Stimulated activated naive B cell treated with anti-CD40 and anti-IgM and Interleukin-4, amounts not matched to agents 10 μg/mL and 1 μg/mL and 100 μg/mL, for 72 hours (primary cell): ENCODE data around the gene CHN2.
"Not testable (repeated sequence)": the region's sequence is repeated elsewhere in the genome, so short reads cannot be mapped to it uniquely, and the experiment has no call there.

Source experiments
- ATAC-seq, 2 donors: fragments of 150-1000 bp; cut with Tn5 transposase; replicated peaks; 2 replicates each; pipeline ENCODE4 v1.10.0; 2021; ENCODE audit warnings: moderate library complexity in 1 of 2
- DNase-seq: peaks from one replicate; pipeline ENCODE4 v3.0.0; 2021
- H3K27ac Mint-ChIP-seq: one replicate; pipeline ENCODE4 v1.8.0; 2022; ENCODE audit warnings: mild to moderate bottlenecking, mixed read lengths
- H3K27me3 Mint-ChIP-seq, 2 donors: one replicate each; pipeline ENCODE4 v1.8.0; 2022; ENCODE audit warnings: mixed read lengths in 2 of 2
- H3K36me3 Mint-ChIP-seq, 2 donors: one replicate each; pipeline ENCODE4 v1.8.0; 2022; ENCODE audit warnings: mixed read lengths in 2 of 2, mild to moderate bottlenecking in 1 of 2
- H3K4me1 Mint-ChIP-seq, 2 donors: one replicate each; pipeline ENCODE4 v1.8.0; 2022; ENCODE audit warnings: mixed read lengths in 2 of 2, mild to moderate bottlenecking in 1 of 2
- H3K4me3 Mint-ChIP-seq, 2 donors: one replicate each; pipeline ENCODE4 v1.8.0; 2022; ENCODE audit warnings: mild to moderate bottlenecking in 2 of 2, mixed read lengths in 2 of 2, moderate library complexity in 1 of 2
- H3K9me3 Mint-ChIP-seq, 2 donors: one replicate each; pipeline ENCODE4 v1.8.0; 2022; ENCODE audit warnings: mixed read lengths in 2 of 2, mild to moderate bottlenecking in 1 of 2

CHN2 gene

GRCh38 chr7:29196191-29196590, 1.6 kb downstream of the CHN2 start:
- no peaks in the 10 kb centered on the region for H3K36me3 Mint-ChIP-seq
- peaks cover 12 to 32% of the 10 kb centered on the region in 2 donors for H3K4me1 Mint-ChIP-seq
- peak overlapping the region in 1 of 2 donors; percentile 32 for H3K4me3 Mint-ChIP-seq
- H3K9me3 Mint-ChIP-seq: no peaks in the 10 kb centered on the region
- H3K27me3 Mint-ChIP-seq: peaks cover 58 to 78% of the 10 kb centered on the region in 2 donors
- H3K27ac Mint-ChIP-seq: no peak overlapping the region
- ATAC-seq (peak; percentile 61 to 75), DNase-seq (no peak)

GRCh38 chr7:29196971-29197595, 2.5 kb downstream of the CHN2 start:
- no peak overlapping the region for H3K4me3 Mint-ChIP-seq
- peaks cover 12 to 32% of the 10 kb centered on the region in 2 donors for H3K4me1 Mint-ChIP-seq
- ATAC-seq: no peak
- H3K36me3 Mint-ChIP-seq: no peaks in the 10 kb centered on the region
- no peaks in the 10 kb centered on the region for H3K9me3 Mint-ChIP-seq
- DNase-seq: no peak
- no peak overlapping the region for H3K27ac Mint-ChIP-seq
- peaks cover 54 to 72% of the 10 kb centered on the region in 2 donors for H3K27me3 Mint-ChIP-seq

- Mint-ChIP-seq H3K4me1 (peaks cover 12 to 37% of the 10 kb centered on the region in 2 donors), H3K9me3 (no peaks in the 10 kb centered on the region)
- no peak for ATAC-seq
Observed at GRCh38 chr7:29197916-29198315, 3.3 kb downstream of the CHN2 start.

DNA sequence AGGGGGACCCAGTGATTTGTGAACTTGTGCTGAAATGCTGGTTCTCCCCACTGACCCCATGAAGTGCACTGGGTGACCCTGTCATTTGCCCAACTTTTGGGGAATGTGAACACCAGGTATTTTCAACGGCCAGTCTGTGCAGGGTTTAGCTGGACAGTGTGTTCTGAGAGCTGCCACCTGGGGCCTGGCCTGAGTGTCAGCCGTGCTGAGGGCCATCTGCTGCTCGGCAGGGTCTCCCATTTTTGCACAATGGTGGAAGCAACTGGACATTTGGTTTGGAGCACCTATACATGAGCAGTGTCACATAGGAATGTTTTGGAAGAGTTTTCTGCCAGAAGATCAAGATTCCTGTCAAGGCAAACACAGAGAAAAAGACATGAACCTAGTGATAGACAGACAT, 5.2 kb downstream of the CHN2 start:
- H3K9me3 Mint-ChIP-seq: no peaks in the 10 kb centered on the region
- H3K4me3 Mint-ChIP-seq: no peak overlapping the region
- no peak for DNase-seq
- H3K4me1 Mint-ChIP-seq: peaks cover 11 to 29% of the 10 kb centered on the region in 2 donors
- no peak overlapping the region for H3K27ac Mint-ChIP-seq
- H3K36me3 Mint-ChIP-seq: no peaks in the 10 kb centered on the region
- peaks cover 32 to 45% of the 10 kb centered on the region in 2 donors for H3K27me3 Mint-ChIP-seq
- ATAC-seq: no peak

More at GRCh38 chr7:29197916-29198315, 3.3 kb downstream of the CHN2 start:
- no peak for DNase-seq
- H3K27me3 Mint-ChIP-seq: peaks cover 47 to 63% of the 10 kb centered on the region in 2 donors
- H3K4me3 Mint-ChIP-seq: no peak overlapping the region
- no peak overlapping the region for H3K27ac Mint-ChIP-seq
- H3K36me3 Mint-ChIP-seq: no peaks in the 10 kb centered on the region

DNA sequence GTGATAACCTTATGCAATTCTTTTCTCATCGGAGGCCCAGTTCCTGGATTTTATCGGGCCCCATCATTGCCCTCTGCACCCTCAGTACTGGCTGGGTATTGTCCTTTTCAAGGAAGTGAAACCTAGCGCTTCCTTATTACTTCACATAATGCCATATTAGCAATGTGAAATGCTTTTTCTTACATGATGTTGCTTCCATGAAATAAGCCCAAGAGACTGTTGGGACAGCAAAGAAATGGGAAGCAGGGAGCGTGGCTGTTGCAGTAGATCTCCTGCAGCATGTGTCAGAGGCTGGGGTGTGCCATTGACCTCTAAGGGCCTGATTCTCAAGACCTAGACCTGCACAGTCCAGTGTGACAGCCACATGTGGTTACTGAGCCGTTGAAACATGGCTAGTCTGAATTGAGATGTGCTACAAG, 8.1 kb downstream of the CHN2 start:
- H3K36me3 Mint-ChIP-seq: no peaks in the 10 kb centered on the region
- peaks cover 7 to 17% of the 10 kb centered on the region in 2 donors for H3K27me3 Mint-ChIP-seq
- no peaks in the 10 kb centered on the region for H3K9me3 Mint-ChIP-seq
- no peak overlapping the region for H3K27ac Mint-ChIP-seq
- peak in 1 of 2 donors; percentile 51 for ATAC-seq
- no peak overlapping the region for H3K4me3 Mint-ChIP-seq
- no peak for DNase-seq
- peaks cover 0 to 10% of the 10 kb centered on the region in 2 donors for H3K4me1 Mint-ChIP-seq

DNA sequence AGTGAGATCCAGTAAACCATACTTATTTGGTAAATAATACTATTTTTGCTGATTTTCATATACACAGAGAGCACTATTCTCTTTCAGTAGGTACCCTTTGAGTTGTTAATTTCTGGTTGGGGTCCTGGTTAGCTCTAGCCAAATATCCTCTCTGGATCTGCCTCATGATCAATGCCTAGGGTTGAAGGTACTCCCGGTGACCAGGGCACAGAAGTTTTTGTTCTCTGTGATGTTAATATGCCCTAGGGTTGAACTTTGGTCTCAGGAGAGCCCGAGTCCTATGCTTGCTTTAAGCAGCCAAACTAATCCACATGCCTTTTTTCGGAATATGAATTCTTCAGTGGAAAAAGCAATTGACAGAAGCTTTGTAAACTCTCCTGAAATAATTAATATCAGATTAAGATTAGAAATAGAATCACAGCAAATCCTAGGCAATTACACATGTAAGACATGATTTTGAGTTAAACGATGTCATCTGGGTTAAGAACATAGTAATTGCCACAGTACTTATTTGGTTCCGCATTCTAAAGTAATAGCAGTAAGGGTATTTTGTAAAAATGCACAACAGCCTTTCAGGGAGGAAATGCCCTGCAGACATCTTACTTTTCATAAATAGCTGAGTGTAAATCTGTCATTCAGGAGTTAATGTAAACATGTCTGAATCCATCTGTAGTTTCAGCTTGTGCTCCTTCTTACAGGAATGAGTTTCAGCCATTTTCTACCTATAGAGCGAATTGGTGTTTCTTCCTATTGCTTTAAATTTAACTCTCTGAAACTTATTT, 10.1 kb downstream of the CHN2 start:
- no peak overlapping the region for H3K27ac Mint-ChIP-seq
- no peaks in the 10 kb centered on the region for H3K9me3 Mint-ChIP-seq
- H3K27me3 Mint-ChIP-seq: peaks cover 5 to 10% of the 10 kb centered on the region in 2 donors
- ATAC-seq (no peak), DNase-seq (no peak)
- H3K36me3 Mint-ChIP-seq: no peaks in the 10 kb centered on the region
- no peak overlapping the region for H3K4me3 Mint-ChIP-seq
- peaks cover 0 to 10% of the 10 kb centered on the region in 2 donors for H3K4me1 Mint-ChIP-seq

DNA sequence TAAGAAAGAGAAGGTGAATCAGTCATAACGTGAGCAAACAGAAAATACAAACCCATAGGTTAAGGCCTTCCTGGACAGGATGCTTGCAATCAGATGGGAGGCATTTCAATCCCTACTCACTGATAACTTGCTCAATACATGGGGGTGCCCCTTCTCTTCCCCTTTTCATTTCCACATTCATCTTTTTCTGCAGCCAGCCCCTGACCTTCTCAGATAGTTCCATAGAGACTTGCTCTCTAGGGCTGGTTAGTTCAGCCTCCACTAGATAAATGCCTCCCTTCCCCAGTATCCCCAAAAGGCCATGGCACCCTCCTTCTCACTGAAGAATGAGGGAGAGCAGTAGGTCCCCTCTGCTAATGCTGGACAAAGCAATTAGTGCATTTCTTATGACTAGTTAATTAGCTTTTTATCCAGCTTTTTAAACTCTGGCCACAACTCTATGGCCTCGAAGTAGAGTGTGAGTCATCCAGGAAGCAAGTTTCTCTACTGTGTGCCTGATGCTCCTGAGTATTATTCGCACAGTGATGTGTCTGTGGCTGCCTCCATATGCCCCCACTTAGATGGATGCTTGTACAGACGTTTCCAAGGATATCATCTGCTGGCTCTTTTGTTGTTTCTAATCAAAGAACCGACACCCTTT, 12.7 kb downstream of the CHN2 start:
- H3K36me3 Mint-ChIP-seq: no peaks in the 10 kb centered on the region
- no peaks in the 10 kb centered on the region for H3K9me3 Mint-ChIP-seq
- ATAC-seq (no peak), DNase-seq (no peak)
- H3K27ac Mint-ChIP-seq: no peak overlapping the region
- H3K4me1 Mint-ChIP-seq: peaks cover 0 to 10% of the 10 kb centered on the region in 2 donors
- no peaks in the 10 kb centered on the region for H3K27me3 Mint-ChIP-seq
- no peak overlapping the region for H3K4me3 Mint-ChIP-seq

- ATAC-seq (no peak), DNase-seq (no peak)
Observed at GRCh38 chr7:29208410-29209250, 14.1 kb downstream of the CHN2 start.

DNA sequence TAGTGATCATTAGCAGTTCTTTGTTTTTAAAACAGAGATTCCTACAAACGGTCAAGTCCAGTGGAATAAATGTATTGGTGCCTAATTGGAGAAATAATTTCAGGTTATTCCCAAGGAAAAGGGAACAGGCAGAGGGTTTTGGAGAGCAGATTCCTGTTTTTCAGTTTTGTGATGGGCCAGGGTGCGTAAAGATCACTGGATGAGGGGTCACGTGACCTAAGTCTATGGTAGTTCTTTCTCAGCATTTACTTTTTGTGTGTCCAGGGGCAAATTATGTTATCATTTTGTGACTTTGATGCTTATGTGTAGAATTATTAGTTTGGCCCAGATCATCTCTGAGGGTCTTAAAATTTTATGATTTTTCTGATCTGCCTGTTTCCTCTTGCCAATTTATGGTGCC, 15.2 kb downstream of the CHN2 start:
- no peak overlapping the region for H3K27ac Mint-ChIP-seq
- ATAC-seq (no peak), DNase-seq (no peak)
- H3K27me3 Mint-ChIP-seq: no peaks in the 10 kb centered on the region
- no peaks in the 10 kb centered on the region for H3K36me3 Mint-ChIP-seq
- H3K4me3 Mint-ChIP-seq: no peak overlapping the region
- H3K4me1 Mint-ChIP-seq: peaks cover 0 to 5% of the 10 kb centered on the region in 2 donors
- H3K9me3 Mint-ChIP-seq: no peaks in the 10 kb centered on the region

More at GRCh38 chr7:29208410-29209250, 14.1 kb downstream of the CHN2 start:
- Mint-ChIP-seq H3K27me3 (no peaks in the 10 kb centered on the region), H3K4me3 (no peak overlapping the region), H3K4me1 (peaks cover 0 to 5% of the 10 kb centered on the region in 2 donors), H3K27ac (no peak overlapping the region), H3K36me3 (no peaks in the 10 kb centered on the region), H3K9me3 (no peaks in the 10 kb centered on the region)

DNA sequence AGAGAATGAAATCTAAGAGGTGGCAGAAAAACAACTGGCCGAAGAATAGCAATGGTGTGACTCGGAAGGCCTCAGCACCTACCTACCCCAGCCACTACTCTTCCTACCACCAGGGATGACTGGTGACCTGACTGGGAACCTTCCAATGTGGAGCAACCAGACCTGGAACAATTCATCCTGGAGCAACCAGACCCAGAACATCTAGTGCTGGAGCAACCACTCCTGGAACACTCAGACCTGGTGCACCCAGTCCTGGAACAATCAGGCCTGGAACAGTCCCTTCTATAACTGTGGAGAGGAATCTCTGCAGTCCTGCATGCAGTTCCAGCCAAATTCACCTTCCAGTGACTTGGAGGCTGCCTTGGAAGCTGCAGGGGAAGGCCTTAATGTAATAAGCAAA, 18.2 kb downstream of the CHN2 start:
- not testable (repeated sequence) for H3K4me1 Mint-ChIP-seq, ATAC-seq, H3K36me3 Mint-ChIP-seq, H3K4me3 Mint-ChIP-seq, DNase-seq, H3K27ac Mint-ChIP-seq, H3K27me3 Mint-ChIP-seq, H3K9me3 Mint-ChIP-seq

GRCh38 chr7:29214056-29214455, 19.5 kb downstream of the CHN2 start:
- H3K4me3 Mint-ChIP-seq: no peak overlapping the region
- H3K27me3 Mint-ChIP-seq: no peaks in the 10 kb centered on the region
- no peak for DNase-seq
- no peaks in the 10 kb centered on the region for H3K9me3 Mint-ChIP-seq
- H3K36me3 Mint-ChIP-seq: no peaks in the 10 kb centered on the region
- no peaks in the 10 kb centered on the region for H3K4me1 Mint-ChIP-seq
- ATAC-seq: no peak
- H3K27ac Mint-ChIP-seq: no peak overlapping the region

DNA sequence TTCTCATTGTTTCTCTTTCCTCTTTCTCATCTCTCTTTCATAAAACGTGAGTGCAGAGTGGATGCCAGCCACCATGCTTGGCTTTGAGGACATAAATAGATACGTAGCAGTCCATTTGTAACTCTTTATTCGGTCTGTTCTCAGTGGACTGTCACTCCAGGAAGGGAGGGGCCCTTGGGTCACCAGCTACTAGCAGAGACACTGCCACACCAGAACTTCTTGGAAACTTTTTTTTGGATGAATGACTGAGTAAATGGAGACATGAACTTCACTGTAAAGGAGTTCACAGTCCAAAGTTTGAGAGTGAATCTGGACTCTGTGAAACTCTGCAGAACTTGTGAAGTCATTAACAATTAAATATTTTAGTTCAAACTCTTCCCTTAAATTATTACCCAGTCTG, 20.2 kb downstream of the CHN2 start:
- H3K36me3 Mint-ChIP-seq: no peaks in the 10 kb centered on the region

DNA sequence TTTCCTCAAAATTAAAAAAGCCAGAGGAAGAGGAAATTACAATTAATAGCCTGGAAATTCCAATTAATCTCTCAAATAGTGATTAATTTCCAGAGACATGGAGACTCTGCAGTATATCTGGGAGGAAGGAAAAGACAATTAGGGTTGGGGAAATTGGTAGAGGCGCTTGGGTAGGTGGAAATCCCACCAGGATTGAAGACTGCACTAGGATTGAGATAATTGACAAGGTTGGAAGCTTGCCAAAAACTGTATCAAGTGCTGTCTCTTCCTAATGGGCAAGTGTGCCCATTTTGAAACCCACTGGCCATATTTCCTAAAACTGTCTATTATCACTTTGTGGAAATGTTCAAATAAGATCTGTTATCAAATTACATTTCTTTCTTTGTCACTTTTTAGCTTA, 21.6 kb downstream of the CHN2 start:
- DNase-seq (no peak), ATAC-seq (no peak)
- no peak overlapping the region for H3K27ac Mint-ChIP-seq
- no peaks in the 10 kb centered on the region for H3K4me1 Mint-ChIP-seq
- H3K9me3 Mint-ChIP-seq: no peaks in the 10 kb centered on the region
- H3K36me3 Mint-ChIP-seq: no peaks in the 10 kb centered on the region
- H3K4me3 Mint-ChIP-seq: no peak overlapping the region
- no peaks in the 10 kb centered on the region for H3K27me3 Mint-ChIP-seq

More for the DNA sequence above, 20.2 kb downstream of the CHN2 start:
- no peak for DNase-seq
- Mint-ChIP-seq H3K27ac (no peak overlapping the region), H3K4me1 (no peaks in the 10 kb centered on the region), H3K27me3 (no peaks in the 10 kb centered on the region), H3K4me3 (no peak overlapping the region), H3K9me3 (no peaks in the 10 kb centered on the region)
- ATAC-seq: no peak

GRCh38 chr7:29217113-29217512, 22.5 kb downstream of the CHN2 start:
- Mint-ChIP-seq H3K27me3 (peaks cover 0 to 6% of the 10 kb centered on the region in 2 donors), H3K36me3 (no peaks in the 10 kb centered on the region), H3K9me3 (peaks cover 4 to 5% of the 10 kb centered on the region in 2 donors), H3K27ac (no peak overlapping the region), H3K4me3 (no peak overlapping the region), H3K4me1 (no peaks in the 10 kb centered on the region)
- ATAC-seq (no peak), DNase-seq (no peak)
